Left hindlimb (tissue), 1 donor: ENCODE results near the gene TRIM38.

ENCODE experiments used
- DNase-seq: peaks from one replicate; pipeline ENCODE4 v3.0.0-alpha.2; 2018

TRIM38 gene

GRCh38 chr6:26028746-26029569 lies 66.4 kb downstream of the TRIM38 start:
- DNase-seq: no peak

GRCh38 chr6:26029570-26029856 lies 66.9 kb downstream of the TRIM38 start:
- no peak for DNase-seq

GRCh38 chr6:26029857-26030653 lies 67.5 kb downstream of the TRIM38 start:
- no peak for DNase-seq

GRCh38 chr6:26030716-26031115 lies 68.1 kb downstream of the TRIM38 start:
- no peak for DNase-seq

GRCh38 chr6:26031151-26031594 lies 68.6 kb downstream of the TRIM38 start:
- no peak for DNase-seq

GRCh38 chr6:26031595-26032339 lies 69.2 kb downstream of the TRIM38 start:
- DNase-seq: peak; percentile 93

- DNase-seq: peak; percentile 50
Observed at GRCh38 chr6:26032340-26033084, 69.9 kb downstream of the TRIM38 start.

- DNase-seq: peak; percentile 83
Observed at GRCh38 chr6:26033085-26033940, 70.7 kb downstream of the TRIM38 start.

- peak; percentile 80 for DNase-seq
Observed at GRCh38 chr6:26033941-26034354, 71.3 kb downstream of the TRIM38 start.

- DNase-seq: no peak
Observed at GRCh38 chr6:26034905-26035304, 72.3 kb downstream of the TRIM38 start.
